Panc1 (cell line): ENCODE measurements around the gene RD3L. TPM values are rescaled to one million over a fixed set of nuclear protein-coding genes. Genes with fewer than 3 reads are reported as not detected.

Experiments
- ATAC-seq: fragments of 200-7000 bp; cut with Tn5 transposase; 2 replicates; pipeline ENCODE4 v1.9.1; 2020; ENCODE audit warnings: mild to moderate bottlenecking, moderate library complexity
- BruUV-seq: library from RNA; stranded (reverse); fragments of 400-500 nt; replicated peaks from 2 replicates; lab custom pipeline; 2021; lab: Mats Ljungman, UMichigan
- CTCF ChIA-PET: fragments of 300-600 bp; sonication (Branson Sonifier 250); formaldehyde crosslinking; loops from one replicate; lab custom pipeline; 2022; ENCODE audit warnings: antibody characterized with exemption; lab: Charles Lee
- POLR2A ChIA-PET: fragments of 300-600 bp; sonication (Branson Sonifier 250); formaldehyde crosslinking; loops from one replicate; lab custom pipeline; 2022; ENCODE audit warnings: antibody characterized with exemption; lab: Charles Lee
- DNase-seq: peaks from one replicate; pipeline ENCODE4 v3.0.0-alpha.2; 2010; ENCODE audit warnings: low read depth, low spot score
- H3K27ac ChIP-seq: 2 replicates; pipeline ENCODE4 v1.5.1; 2011; ENCODE audit warnings: mild to moderate bottlenecking, low read length, inconsistent platforms
- H3K27me3 ChIP-seq: fragments of 200-500 bp; sonication (Bioruptor generic); 2 replicates; pipeline ENCODE4 v1.6.0; 2014; ENCODE audit warnings: low read length, inconsistent platforms; ENCODE audit not compliant: control insufficient read depth, insufficient read depth
- H3K36me3 ChIP-seq: fragments of 200-500 bp; sonication (Bioruptor generic); 2 replicates; pipeline ENCODE4 v1.5.1; 2014; ENCODE audit warnings: inconsistent platforms, mild to moderate bottlenecking, low read length, moderate library complexity; ENCODE audit not compliant: control insufficient read depth, insufficient read depth
- H3K4me1 ChIP-seq: 2 replicates; pipeline ENCODE4 v1.5.1; 2011; ENCODE audit warnings: inconsistent platforms, mild to moderate bottlenecking, low read length, moderate library complexity; ENCODE audit not compliant: control insufficient read depth, insufficient read depth
- H3K4me3 ChIP-seq, 2 experiments: 2 replicates each; pipeline ENCODE4 v1.5.1; 2011 to 2012; ENCODE audit warnings: low read depth in 2 of 2, low read length in 2 of 2, mild to moderate bottlenecking in 2 of 2, inconsistent platforms in 1 of 2, moderate library complexity in 1 of 2
- H3K9me3 ChIP-seq: fragments of 200-500 bp; sonication (Bioruptor generic); 2 replicates; pipeline ENCODE4 v1.5.1; 2014; ENCODE audit warnings: low read depth, mild to moderate bottlenecking, inconsistent platforms, low read length, moderate library complexity; ENCODE audit not compliant: control insufficient read depth, insufficient read depth
- CTCF ChIP-seq: fragments of 450-650 bp; IDR thresholded peaks from 2 replicates; pipeline ENCODE4 v1.5.1; 2017; ENCODE audit warnings: mild to moderate bottlenecking
- POLR2AphosphoS5 ChIP-seq: IDR thresholded peaks from 2 replicates; pipeline ENCODE4 v1.6.1; 2012; ENCODE audit warnings: mild to moderate bottlenecking, low read depth, low read length, moderate library complexity
- SIN3A ChIP-seq: IDR thresholded peaks from 2 replicates; pipeline ENCODE4 v1.6.1; 2012; ENCODE audit warnings: low read depth, mild to moderate bottlenecking, low read length, moderate library complexity, borderline replicate concordance; ENCODE audit not compliant: insufficient read depth
- TCF7L2 ChIP-seq: IDR thresholded peaks from 2 replicates; pipeline ENCODE4 v1.6.1; 2011; ENCODE audit warnings: mild to moderate bottlenecking, low read depth, low read length, inconsistent platforms
- in situ Hi-C: cut with HindIII; loops from 2 replicates; pipeline ENCODE4 v1.10.0; 2016; ENCODE audit warnings: low sequenced_read_pairs, low pct_unique_long_range_greater_than_20kb
- intact Hi-C: fragments of 100-400 bp; cut with micrococcal nuclease; formaldehyde crosslinking; loops from one replicate; pipeline ENCODE4 v1.10.0; 2022; ENCODE audit not compliant: unreplicated experiment
- total RNA-seq: library from RNA; stranded (reverse); gene quantifications from one replicate; pipeline ENCODE4 v1.2.1, GENCODE V29; 2021; ENCODE audit not compliant: unreplicated experiment
- TF ChIP-seq, protein P1 (sequence below), 2 experiments: IDR thresholded peaks; 2 replicates each; pipeline ENCODE4 v1.6.1; 2011 to 2012; ENCODE audit warnings: low read depth in 2 of 2, control low read depth in 1 of 2, low read length in 1 of 2, mild to moderate bottlenecking in 1 of 2, moderate library complexity in 1 of 2; ENCODE audit not compliant: insufficient read depth in 1 of 2

The RD3L gene
- total RNA-seq, 1 experiment from 2014 or later, result not detected

GRCh38 chr14:103946975-103947374 is 4.6 kb upstream of the RD3L start:
- Histone ChIP-seq H3K4me3 (no peak overlapping the region), H3K27me3 (peaks cover 5% of the 10 kb centered on the region; the same call in 1 of the 2 replicates), H3K27ac (no peak overlapping the region), H3K36me3 (no peaks in the 10 kb centered on the region), H3K9me3 (peaks cover 3% of the 10 kb centered on the region; the same call in 1 of the 2 replicates), H3K4me1 (no peaks in the 10 kb centered on the region)
- ATAC-seq (no peak), DNase-seq (no peak)
- no TSS peak for BruUV-seq
- in situ Hi-C loops, result no loop called here
- POLR2A ChIA-PET, result no interaction called here
- CTCF ChIA-PET, result no interaction called here
- TF ChIP-seq CTCF (no peak), POLR2AphosphoS5 (no peak), SIN3A (no peak), TCF7L2 (no peak)
- TF ChIP-seq, protein P1, sequence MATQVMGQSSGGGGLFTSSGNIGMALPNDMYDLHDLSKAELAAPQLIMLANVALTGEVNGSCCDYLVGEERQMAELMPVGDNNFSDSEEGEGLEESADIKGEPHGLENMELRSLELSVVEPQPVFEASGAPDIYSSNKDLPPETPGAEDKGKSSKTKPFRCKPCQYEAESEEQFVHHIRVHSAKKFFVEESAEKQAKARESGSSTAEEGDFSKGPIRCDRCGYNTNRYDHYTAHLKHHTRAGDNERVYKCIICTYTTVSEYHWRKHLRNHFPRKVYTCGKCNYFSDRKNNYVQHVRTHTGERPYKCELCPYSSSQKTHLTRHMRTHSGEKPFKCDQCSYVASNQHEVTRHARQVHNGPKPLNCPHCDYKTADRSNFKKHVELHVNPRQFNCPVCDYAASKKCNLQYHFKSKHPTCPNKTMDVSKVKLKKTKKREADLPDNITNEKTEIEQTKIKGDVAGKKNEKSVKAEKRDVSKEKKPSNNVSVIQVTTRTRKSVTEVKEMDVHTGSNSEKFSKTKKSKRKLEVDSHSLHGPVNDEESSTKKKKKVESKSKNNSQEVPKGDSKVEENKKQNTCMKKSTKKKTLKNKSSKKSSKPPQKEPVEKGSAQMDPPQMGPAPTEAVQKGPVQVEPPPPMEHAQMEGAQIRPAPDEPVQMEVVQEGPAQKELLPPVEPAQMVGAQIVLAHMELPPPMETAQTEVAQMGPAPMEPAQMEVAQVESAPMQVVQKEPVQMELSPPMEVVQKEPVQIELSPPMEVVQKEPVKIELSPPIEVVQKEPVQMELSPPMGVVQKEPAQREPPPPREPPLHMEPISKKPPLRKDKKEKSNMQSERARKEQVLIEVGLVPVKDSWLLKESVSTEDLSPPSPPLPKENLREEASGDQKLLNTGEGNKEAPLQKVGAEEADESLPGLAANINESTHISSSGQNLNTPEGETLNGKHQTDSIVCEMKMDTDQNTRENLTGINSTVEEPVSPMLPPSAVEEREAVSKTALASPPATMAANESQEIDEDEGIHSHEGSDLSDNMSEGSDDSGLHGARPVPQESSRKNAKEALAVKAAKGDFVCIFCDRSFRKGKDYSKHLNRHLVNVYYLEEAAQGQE (IDR thresholded peaks at IDR 0.05; ENCODE audit: insufficient read depth in 1 of 2, low read depth in 2 of 2, low read length in 1 of 2), result no peak
- intact Hi-C loops, result no loop called here

- intact Hi-C loops, result no loop called here
- peaks cover 12% of the 10 kb centered on the region for H3K27me3 ChIP-seq
- CTCF ChIA-PET, result no interaction called here
Measured at GRCh38 chr14:103943673-103944072, 1.3 kb upstream of the RD3L start.

More at GRCh38 chr14:103943673-103944072, 1.3 kb upstream of the RD3L start:
- Histone ChIP-seq H3K27ac (no peak overlapping the region), H3K4me3 (no peak overlapping the region), H3K4me1 (no peaks in the 10 kb centered on the region), H3K36me3 (no peaks in the 10 kb centered on the region), H3K9me3 (peaks cover 3% of the 10 kb centered on the region; the same call in 1 of the 2 replicates)
- DNase-seq (no peak), ATAC-seq (no peak)
- TF ChIP-seq TCF7L2, result no peak
- no peak for TF ChIP-seq SIN3A
- TF ChIP-seq CTCF, result no peak
- no peak for TF ChIP-seq POLR2AphosphoS5
- TF ChIP-seq, protein P1 (IDR thresholded peaks at IDR 0.05; ENCODE audit: insufficient read depth in 1 of 2, low read depth in 2 of 2, low read length in 1 of 2), result no peak
- BruUV-seq, result no TSS peak
- POLR2A ChIA-PET, result no interaction called here
- in situ Hi-C loops, result no loop called here
